Measurements from ENCODE around the gene ARID3A. TPM values are rescaled to one million over a fixed set of nuclear protein-coding genes. Genes with fewer than 3 reads are reported as not detected.
"Not testable (repeated sequence)": the region's sequence is repeated elsewhere in the genome, so short reads cannot be mapped to it uniquely, and the experiment has no call there.

The ARID3A gene
- total RNA-seq, result 100 to 1,000 TPM; 121 to 124 TPM
- polyA plus RNA-seq (2013, experiment 1 of 2), result 40.4 TPM
- 41.7 TPM for polyA plus RNA-seq (2013, experiment 2 of 2)
- long read RNA-seq, experiment 1, partial matches to known transcripts, result 4 of 35 reads
- long read RNA-seq, experiment 1, other reads (novel, unspliced or antisense), result 31 of 35 reads
- long read RNA-seq, experiment 2, full-length matches to known transcripts, result 9 of 97 reads
- long read RNA-seq, experiment 2, partial matches to known transcripts, result 25 of 97 reads
- long read RNA-seq, experiment 2, other reads (novel, unspliced or antisense), result 63 of 97 reads
- long read RNA-seq, experiment 3, partial matches to known transcripts, result 0 of 15 reads
- long read RNA-seq, experiment 3, other reads (novel, unspliced or antisense), result 15 of 15 reads
- long read RNA-seq, experiment 4, partial matches to known transcripts, result 0 of 5 reads
- long read RNA-seq, experiment 4, other reads (novel, unspliced or antisense), result 5 of 5 reads

DNA sequence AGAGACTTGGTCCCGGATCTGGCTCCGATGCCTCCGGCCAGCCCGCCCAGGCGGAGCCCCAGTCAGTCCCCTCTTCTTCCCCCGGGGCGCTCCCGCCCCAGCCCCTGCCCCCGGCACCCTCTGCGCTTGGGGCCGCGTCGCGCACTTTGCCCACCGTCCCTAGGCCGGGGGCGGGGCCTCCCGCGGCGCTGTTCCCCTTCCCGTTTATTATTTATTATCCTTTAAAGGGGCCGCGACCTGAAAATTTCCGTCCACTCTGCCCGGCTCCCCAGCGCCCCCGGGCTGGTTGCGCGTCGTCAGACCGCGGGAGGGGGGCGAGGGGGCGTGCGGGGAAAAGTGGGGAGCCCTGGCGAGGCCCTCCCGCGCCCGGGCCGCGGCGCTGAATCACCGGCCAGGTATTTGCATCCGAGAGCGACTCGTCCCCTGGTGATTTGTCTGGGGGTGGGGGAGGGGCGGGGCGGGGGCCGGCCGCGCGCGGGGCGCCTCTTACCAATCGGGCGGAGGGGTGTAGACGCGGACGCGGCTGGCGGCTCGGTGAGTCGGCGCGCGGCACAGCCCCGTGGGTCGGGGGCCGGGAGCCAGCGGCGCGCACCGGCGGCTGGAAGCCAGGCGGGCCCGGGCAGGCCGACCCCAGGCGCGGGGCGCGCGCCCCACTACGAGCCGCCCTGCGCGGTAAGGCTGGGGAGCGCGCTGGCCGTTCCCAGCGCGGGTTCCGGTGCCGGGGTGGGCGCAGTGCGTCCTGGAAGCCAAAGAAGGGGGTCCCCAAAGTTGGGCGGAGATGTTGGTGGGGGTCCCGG lies at the start of gene ARID3A:
ARID3A (plus strand) TSS at position 510 of the 797 bp plus-strand sequence. CDS start 3,494 bp downstream, outside the sequence.
- no peaks in the 10 kb centered on the region for H3K9me3 Mint-ChIP-seq
- Histone ChIP-seq H3K36me3 (ENCODE audit: control insufficient read depth, insufficient read depth, low read length) (peaks cover 6% of the 10 kb centered on the region), H3K27ac (ENCODE audit: low read depth, low read length) (peak within 1 kb of the TSS; percentile 75), H3K4me1 (ENCODE audit: control insufficient read depth, insufficient read depth, low read length) (no peaks in the 10 kb centered on the region), H3K27me3 (ENCODE audit: control insufficient read depth, insufficient read depth, low read length, poor library complexity, severe bottlenecking) (peaks cover 9% of the 10 kb centered on the region), H3K9me3 (ENCODE audit: control insufficient read depth, low read length) (no peaks in the 10 kb centered on the region), H3K4me3 (ENCODE audit: low read length) (peak within 1 kb of the TSS; percentile 84), H3K9ac (ENCODE audit: extremely low read depth, low read length, poor library complexity, severe bottlenecking) (peak within 1 kb of the TSS; percentile 93)
- H3K4me3 Mint-ChIP-seq, result peak within 1 kb of the TSS; percentile 71
- H3K4me1 Mint-ChIP-seq, result no peaks in the 10 kb centered on the region
- peaks cover 14% of the 10 kb centered on the region for H3K27me3 Mint-ChIP-seq (ENCODE audit: insufficient read depth)
- peaks cover 15% of the 10 kb centered on the region for H3K36me3 Mint-ChIP-seq (ENCODE audit: low read depth)
- peak within 1 kb of the TSS; percentile 89 for H3K27ac Mint-ChIP-seq
- 0 to 1% methylated on average over 31 to 91 of the region's 97 CpGs for WGBS, 2 experiments (ENCODE audit: insufficient coverage in 1 of 2, insufficient read length in 1 of 2)
- TF ChIP-seq, protein P1, sequence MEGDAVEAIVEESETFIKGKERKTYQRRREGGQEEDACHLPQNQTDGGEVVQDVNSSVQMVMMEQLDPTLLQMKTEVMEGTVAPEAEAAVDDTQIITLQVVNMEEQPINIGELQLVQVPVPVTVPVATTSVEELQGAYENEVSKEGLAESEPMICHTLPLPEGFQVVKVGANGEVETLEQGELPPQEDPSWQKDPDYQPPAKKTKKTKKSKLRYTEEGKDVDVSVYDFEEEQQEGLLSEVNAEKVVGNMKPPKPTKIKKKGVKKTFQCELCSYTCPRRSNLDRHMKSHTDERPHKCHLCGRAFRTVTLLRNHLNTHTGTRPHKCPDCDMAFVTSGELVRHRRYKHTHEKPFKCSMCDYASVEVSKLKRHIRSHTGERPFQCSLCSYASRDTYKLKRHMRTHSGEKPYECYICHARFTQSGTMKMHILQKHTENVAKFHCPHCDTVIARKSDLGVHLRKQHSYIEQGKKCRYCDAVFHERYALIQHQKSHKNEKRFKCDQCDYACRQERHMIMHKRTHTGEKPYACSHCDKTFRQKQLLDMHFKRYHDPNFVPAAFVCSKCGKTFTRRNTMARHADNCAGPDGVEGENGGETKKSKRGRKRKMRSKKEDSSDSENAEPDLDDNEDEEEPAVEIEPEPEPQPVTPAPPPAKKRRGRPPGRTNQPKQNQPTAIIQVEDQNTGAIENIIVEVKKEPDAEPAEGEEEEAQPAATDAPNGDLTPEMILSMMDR (conservative IDR thresholded peaks at IDR 0.05), result no peak
- DNase-seq, result peak; percentile 93

GRCh38 chr19:876089-876488 lies 49.7 kb upstream of the ARID3A start:
- no peak overlapping the region for H3K4me3 Mint-ChIP-seq
- peaks cover 30% of the 10 kb centered on the region for H3K36me3 Mint-ChIP-seq (ENCODE audit: low read depth)
- Histone ChIP-seq H3K9ac (ENCODE audit: extremely low read depth, low read length, poor library complexity, severe bottlenecking) (no peak overlapping the region), H3K4me1 (ENCODE audit: control insufficient read depth, insufficient read depth, low read length) (no peaks in the 10 kb centered on the region), H3K4me3 (ENCODE audit: low read length) (no peak overlapping the region), H3K27me3 (ENCODE audit: control insufficient read depth, insufficient read depth, low read length, poor library complexity, severe bottlenecking) (no peaks in the 10 kb centered on the region), H3K9me3 (ENCODE audit: control insufficient read depth, low read length) (no peaks in the 10 kb centered on the region), H3K27ac (ENCODE audit: low read depth, low read length) (no peak overlapping the region), H3K36me3 (ENCODE audit: control insufficient read depth, insufficient read depth, low read length) (peaks cover 17% of the 10 kb centered on the region)
- DNase-seq, result no peak
- peaks cover 5% of the 10 kb centered on the region for H3K9me3 Mint-ChIP-seq
- no peaks in the 10 kb centered on the region for H3K27me3 Mint-ChIP-seq (ENCODE audit: insufficient read depth)
- no peak overlapping the region for H3K27ac Mint-ChIP-seq
- WGBS, 2 experiments (ENCODE audit: insufficient coverage in 1 of 2, insufficient read length in 1 of 2), result 91 to 94% methylated on average over 14 to 18 of the region's 18 CpGs
- TF ChIP-seq, protein P1 (conservative IDR thresholded peaks at IDR 0.05), result no peak
- H3K4me1 Mint-ChIP-seq, result no peaks in the 10 kb centered on the region

- H3K4me3 ChIP-seq (ENCODE audit: low read length), result no peak overlapping the region
- TF ChIP-seq, protein P1 (conservative IDR thresholded peaks at IDR 0.05), result no peak
- H3K9me3 Mint-ChIP-seq, result peaks cover 1% of the 10 kb centered on the region
- H3K4me3 Mint-ChIP-seq, result no peak overlapping the region
- H3K27me3 ChIP-seq (ENCODE audit: control insufficient read depth, insufficient read depth, low read length, poor library complexity, severe bottlenecking), result no peaks in the 10 kb centered on the region
- H3K27ac Mint-ChIP-seq, result no peak overlapping the region
- WGBS, 2 experiments (ENCODE audit: insufficient coverage in 1 of 2, insufficient read length in 1 of 2), result 92 to 96% methylated on average over 24 to 29 of the region's 29 CpGs
- H3K9me3 ChIP-seq (ENCODE audit: control insufficient read depth, low read length), result no peaks in the 10 kb centered on the region
- H3K27me3 Mint-ChIP-seq (ENCODE audit: insufficient read depth), result no peaks in the 10 kb centered on the region
- no peaks in the 10 kb centered on the region for H3K4me1 Mint-ChIP-seq
- H3K36me3 ChIP-seq (ENCODE audit: control insufficient read depth, insufficient read depth, low read length), result peaks cover 25% of the 10 kb centered on the region
- H3K27ac ChIP-seq (ENCODE audit: low read depth, low read length), result no peak overlapping the region
- H3K36me3 Mint-ChIP-seq (ENCODE audit: low read depth), result peaks cover 34% of the 10 kb centered on the region
- no peak overlapping the region for H3K9ac ChIP-seq (ENCODE audit: extremely low read depth, low read length, poor library complexity, severe bottlenecking)
- no peaks in the 10 kb centered on the region for H3K4me1 ChIP-seq (ENCODE audit: control insufficient read depth, insufficient read depth, low read length)
- no peak for DNase-seq
Observed at GRCh38 chr19:876780-877314, 49.0 kb upstream of the ARID3A start.

DNA sequence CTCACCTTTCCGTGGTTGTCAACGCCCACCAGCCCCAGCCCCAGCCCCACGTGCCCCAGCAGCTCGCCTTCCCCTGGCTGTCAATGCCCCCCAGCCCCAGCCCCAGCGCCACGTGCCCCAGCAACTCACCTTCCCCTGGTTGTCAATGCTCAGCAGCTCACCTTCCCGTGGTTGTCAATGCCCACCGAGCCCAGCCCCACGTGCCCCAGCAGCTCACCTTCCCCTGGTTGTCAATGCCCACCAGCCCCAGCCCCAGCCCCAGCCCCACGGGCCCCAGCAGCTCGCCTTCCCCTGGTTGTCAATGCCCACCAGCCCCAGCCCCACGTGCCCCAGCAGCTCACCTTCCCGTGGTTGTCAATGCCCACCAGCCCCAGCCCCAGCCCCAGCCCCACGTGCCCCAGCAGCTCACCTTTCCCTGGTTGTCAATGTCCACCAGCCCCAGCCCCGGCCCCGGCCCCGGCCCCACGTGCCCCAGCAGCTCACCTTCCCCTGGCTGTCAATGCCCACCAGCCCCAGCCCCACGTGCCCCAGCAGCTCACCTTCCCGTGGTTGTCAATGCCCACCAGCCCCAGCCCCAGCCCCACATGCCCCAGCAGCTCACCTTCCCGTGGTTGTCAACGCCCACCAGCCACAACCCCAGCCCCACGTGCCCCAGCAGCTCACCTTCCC lies 47.7 kb upstream of the ARID3A start:
- not testable (repeated sequence) for H3K27me3 Mint-ChIP-seq (ENCODE audit: insufficient read depth); H3K27ac Mint-ChIP-seq; H3K4me3 ChIP-seq (ENCODE audit: low read length); H3K4me3 Mint-ChIP-seq; H3K9me3 ChIP-seq (ENCODE audit: control insufficient read depth, low read length); DNase-seq; H3K4me1 Mint-ChIP-seq; H3K27me3 ChIP-seq (ENCODE audit: control insufficient read depth, insufficient read depth, low read length, poor library complexity, severe bottlenecking); H3K9me3 Mint-ChIP-seq; H3K9ac ChIP-seq (ENCODE audit: extremely low read depth, low read length, poor library complexity, severe bottlenecking); H3K4me1 ChIP-seq (ENCODE audit: control insufficient read depth, insufficient read depth, low read length); H3K27ac ChIP-seq (ENCODE audit: low read depth, low read length)
- peaks cover 41% of the 10 kb centered on the region for H3K36me3 Mint-ChIP-seq (ENCODE audit: low read depth)
- H3K36me3 ChIP-seq (ENCODE audit: control insufficient read depth, insufficient read depth, low read length), result peaks cover 37% of the 10 kb centered on the region
- whole genome bisulfite sequencing, 2 experiments (ENCODE audit: insufficient coverage in 1 of 2, insufficient read length in 1 of 2), result 85 to 93% methylated on average over 7 to 21 of the region's 23 CpGs

Data from endodermal cell (in vitro differentiated cells).